Activated CD4-positive, alpha-beta T cell treated with anti-CD3 and anti-CD28 coated beads for 48 hours (primary cell): ENCODE results near the gene ATP5MK.
"Not testable (repeated sequence)": the region's sequence is repeated elsewhere in the genome, so short reads cannot be mapped to it uniquely, and the experiment has no call there.

Source experiments
- DNase-seq: peaks from one replicate; pipeline ENCODE4 v3.0.0-alpha.2; 2020

Gene ATP5MK

DNA sequence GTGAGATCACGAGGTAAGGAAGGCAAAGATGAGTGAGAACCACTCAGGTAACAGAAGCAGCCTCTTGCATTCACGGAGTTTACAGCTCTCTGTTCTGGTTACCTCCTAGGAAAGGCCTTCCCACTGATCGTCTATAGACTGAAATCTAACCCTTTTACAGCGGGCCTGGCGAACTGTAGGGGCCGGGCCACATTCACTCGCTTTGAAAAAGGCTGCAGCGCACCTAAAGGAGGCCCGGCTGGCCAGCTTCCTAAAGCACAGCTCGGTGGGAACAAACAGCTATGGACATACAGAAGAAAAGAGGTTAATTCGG lies 565 bp downstream of the ATP5MK start:
- DNase-seq: no peak

DNA sequence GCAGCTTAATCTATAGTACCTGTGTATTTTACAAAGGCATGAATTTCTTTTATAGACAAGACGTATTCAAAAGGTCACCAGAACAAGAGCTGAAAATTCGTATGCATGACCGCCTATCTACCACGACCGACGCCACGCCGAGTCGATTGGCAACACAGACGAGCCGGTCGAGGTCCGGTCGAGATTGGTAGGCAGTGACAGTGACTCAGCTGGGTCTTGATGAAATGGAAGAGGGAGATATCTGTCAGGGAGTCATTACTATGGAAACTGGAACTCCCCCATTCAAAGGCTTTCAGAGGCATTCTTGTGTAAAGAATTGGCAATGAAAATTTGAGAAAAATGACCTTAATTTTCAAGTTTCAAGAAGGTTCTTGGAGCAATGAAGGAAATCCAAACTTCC lies 2.1 kb downstream of the ATP5MK start:
- no peak for DNase-seq

- no peak for DNase-seq
Measured at GRCh38 chr10:103382769-103383168, 13.5 kb downstream of the ATP5MK start.

DNA sequence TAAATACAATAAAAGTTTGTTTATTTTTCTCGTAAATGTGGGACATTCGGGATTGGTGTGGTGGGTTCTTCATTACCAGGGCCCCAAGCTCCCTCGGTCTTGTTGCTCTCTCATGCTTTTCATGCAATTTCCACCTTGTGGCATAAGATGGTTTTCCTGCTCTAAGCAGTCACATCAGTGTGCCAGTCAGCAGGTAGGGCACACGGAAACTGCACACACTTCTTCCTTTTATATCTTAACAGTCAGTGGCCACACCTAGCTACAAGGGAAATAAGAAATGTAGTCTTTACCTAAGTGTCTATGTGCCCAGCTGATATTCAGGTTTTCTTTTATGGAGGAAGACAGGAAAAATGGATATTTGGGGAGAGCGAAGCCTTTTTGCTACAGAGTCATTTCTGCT lies 22.0 kb downstream of the ATP5MK start:
- DNase-seq: no peak

GRCh38 chr10:103373544-103373943 lies 22.7 kb downstream of the ATP5MK start:
- no peak for DNase-seq

GRCh38 chr10:103367782-103368518 lies 28.3 kb downstream of the ATP5MK start, which contains the start of gene TAF5:
Gene TAF5 (plus strand): TSS chr10:103367976. CDS start chr10:103367990, 14 bp downstream.
- DNase-seq: peak; percentile 94

DNA sequence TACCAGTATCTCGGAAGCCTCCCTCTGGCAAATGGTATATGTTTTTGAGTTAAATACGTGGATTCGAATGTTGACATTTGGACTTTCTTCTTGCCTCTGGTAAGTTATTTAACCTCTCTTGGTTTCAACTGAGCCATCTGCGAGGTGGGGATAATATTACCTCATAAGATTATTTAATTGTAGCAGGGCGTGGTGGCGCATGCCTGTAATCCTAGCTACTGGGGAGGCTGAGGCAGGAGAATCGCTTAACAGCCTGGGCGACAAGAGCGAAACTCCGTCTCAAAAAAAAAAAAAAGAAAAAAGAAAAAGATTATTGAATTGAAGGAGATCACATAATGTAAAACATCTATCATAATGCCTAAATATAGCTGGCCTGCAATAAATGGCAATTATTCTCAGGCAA lies 28.9 kb downstream of the ATP5MK start:
- peak; percentile 19 for DNase-seq

GRCh38 chr10:103360791-103361190 lies 35.5 kb downstream of the ATP5MK start:
- DNase-seq: peak; percentile 40

DNA sequence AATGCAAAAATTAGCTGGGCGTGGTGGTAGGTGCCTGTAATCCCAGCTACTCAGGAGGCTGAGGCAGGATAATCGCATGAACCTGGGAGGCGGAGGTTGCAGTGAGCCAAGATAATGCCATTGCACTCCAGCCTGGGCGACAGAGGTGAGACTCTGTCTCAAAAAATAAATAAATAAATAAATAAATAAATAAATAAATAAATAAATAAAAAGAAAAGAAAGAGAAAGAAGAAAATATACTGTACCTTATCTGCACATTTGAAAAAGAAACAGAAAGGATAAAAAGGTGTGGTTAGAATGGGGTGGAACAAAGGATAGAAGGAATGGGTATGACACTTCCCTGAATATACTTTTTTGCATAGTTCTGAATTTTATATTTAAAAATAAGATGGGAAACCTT lies 36.8 kb downstream of the ATP5MK start:
- not testable (repeated sequence) for DNase-seq

GRCh38 chr10:103355906-103356599 lies 40.2 kb downstream of the ATP5MK start:
- DNase-seq: no peak

DNA sequence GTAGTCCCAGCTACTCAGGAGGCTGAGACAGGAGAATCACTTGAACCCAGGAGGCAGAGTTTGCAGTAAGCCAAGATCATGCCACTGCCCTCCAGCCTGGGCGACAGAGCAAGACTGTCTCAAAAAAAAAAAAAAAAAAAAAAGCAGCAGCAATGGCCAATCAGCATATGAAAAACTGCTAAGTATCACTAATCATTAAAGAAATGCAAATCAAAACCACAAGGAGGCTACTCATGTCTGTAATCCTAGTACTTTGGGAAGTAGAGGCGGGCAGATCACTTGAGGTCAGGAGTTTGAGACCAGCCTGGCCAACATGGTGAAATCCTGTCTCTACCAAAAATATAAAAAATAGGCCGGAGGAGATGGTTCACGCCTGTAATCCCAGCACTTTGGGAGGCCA lies 41.7 kb downstream of the ATP5MK start:
- DNase-seq: not testable (repeated sequence)

DNA sequence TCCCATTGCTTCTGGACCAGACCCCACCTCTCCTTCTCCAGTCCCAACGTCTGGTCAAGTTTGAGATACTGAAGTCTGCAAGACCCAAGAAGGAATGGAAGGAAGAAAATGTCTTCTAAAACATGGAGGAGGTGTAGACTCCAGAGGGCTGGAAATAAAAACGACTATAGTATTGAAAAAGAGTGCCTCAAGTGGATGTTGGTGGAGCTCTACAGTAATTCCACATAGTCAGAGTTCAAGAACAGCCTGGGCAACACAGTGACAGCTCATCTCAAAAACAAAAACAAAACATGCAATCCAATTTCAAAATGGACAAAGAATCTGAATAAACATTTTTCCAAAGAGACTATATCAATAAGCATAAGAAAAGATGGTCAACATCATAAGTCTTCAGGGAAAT lies 43.0 kb downstream of the ATP5MK start:
- no peak for DNase-seq

GRCh38 chr10:103350517-103351260 lies 45.6 kb downstream of the ATP5MK start, which contains the start of gene PCGF6:
Gene PCGF6 (minus strand): TSS chr10:103351140. CDS start chr10:103351066, 74 bp downstream.
- DNase-seq: peak; percentile 81

- DNase-seq: no peak
Measured at GRCh38 chr10:103350175-103350516, 46.1 kb downstream of the ATP5MK start.
